Glutamatergic neuron (in vitro differentiated cells): ENCODE measurements around the gene TMEM266. TPM values are rescaled to one million over a fixed set of nuclear protein-coding genes. Genes with fewer than 3 reads are reported as not detected.

Experiments used
- DNase-seq: peaks from one replicate; pipeline ENCODE4 v3.0.0; 2022
- H3K27ac Mint-ChIP-seq: one replicate; pipeline ENCODE4 v1.8.0; 2020; ENCODE audit warnings: mild to moderate bottlenecking, mixed read lengths, inconsistent platforms; ENCODE audit not compliant: unreplicated experiment
- H3K27me3 Mint-ChIP-seq: one replicate; pipeline ENCODE4 v1.8.0; 2020; ENCODE audit warnings: mild to moderate bottlenecking, moderate library complexity, mixed read lengths, inconsistent platforms; ENCODE audit not compliant: unreplicated experiment
- H3K36me3 Mint-ChIP-seq: one replicate; pipeline ENCODE4 v1.8.0; 2020; ENCODE audit warnings: mild to moderate bottlenecking, mixed read lengths, inconsistent platforms; ENCODE audit not compliant: unreplicated experiment
- H3K4me1 Mint-ChIP-seq: one replicate; pipeline ENCODE4 v1.8.0; 2020; ENCODE audit warnings: mild to moderate bottlenecking, low read depth, mixed read lengths, inconsistent platforms; ENCODE audit not compliant: unreplicated experiment
- H3K4me3 Mint-ChIP-seq: one replicate; pipeline ENCODE4 v1.8.0; 2020; ENCODE audit warnings: mild to moderate bottlenecking, mixed read lengths, inconsistent platforms; ENCODE audit not compliant: unreplicated experiment
- H3K9me3 Mint-ChIP-seq: one replicate; pipeline ENCODE4 v1.8.0; 2020; ENCODE audit warnings: mild to moderate bottlenecking, moderate library complexity, mixed read lengths, inconsistent platforms; ENCODE audit not compliant: unreplicated experiment
- CTCF ChIP-seq: fragments of 200-600 bp; sonication (generic); IDR thresholded peaks from one replicate; pipeline ENCODE4 v1.5.0; 2021; ENCODE audit not compliant: partially characterized antibody, unreplicated experiment
- total RNA-seq: library from RNA; stranded (reverse); fragmentation: NEBNext Ultra II Directional; extraction: Animal tissue kit (Norgen Biotek cat#: 25700); gene quantifications from one replicate; pipeline ENCODE4 v1.2.1, GENCODE V29; 2021; ENCODE audit not compliant: unreplicated experiment

Gene TMEM266
- total RNA-seq, 1 donor from 2014 or later: 1.3 TPM

GRCh38 chr15:76253691-76254473 is 194.1 kb downstream of the TMEM266 start:
- H3K36me3 Mint-ChIP-seq: no peaks in the 10 kb centered on the region
- H3K9me3 Mint-ChIP-seq: no peaks in the 10 kb centered on the region
- H3K4me1 Mint-ChIP-seq: peaks cover 17% of the 10 kb centered on the region
- no peak for DNase-seq
- H3K4me3 Mint-ChIP-seq: no peak overlapping the region
- H3K27me3 Mint-ChIP-seq: peaks cover 1% of the 10 kb centered on the region
- TF ChIP-seq CTCF: no peak
- peak overlapping the region; percentile 59 for H3K27ac Mint-ChIP-seq

Other genes with a start within 250 kb of the TMEM266 start
- gene UBE2Q2, start 216.5 kb upstream of the TMEM266 start, total RNA-seq: 33.6 TPM
- 45.1 TPM for gene FBXO22, start 156.1 kb upstream of the TMEM266 start, total RNA-seq
- not detected for gene NRG4, start 47.6 kb upstream of the TMEM266 start, total RNA-seq